GM18498 (cell line): ENCODE results near the gene HNRNPL.
"Not testable (repeated sequence)": the region's sequence is repeated elsewhere in the genome, so short reads cannot be mapped to it uniquely, and the experiment has no call there.

Source experiments
- ATAC-seq: cut with Tn5 transposase; IDR thresholded peaks from one replicate; pipeline ENCODE4 v1.9.1; 2021; ENCODE audit warnings: mild to moderate bottlenecking, moderate library complexity; ENCODE audit not compliant: unreplicated experiment

The HNRNPL gene

DNA sequence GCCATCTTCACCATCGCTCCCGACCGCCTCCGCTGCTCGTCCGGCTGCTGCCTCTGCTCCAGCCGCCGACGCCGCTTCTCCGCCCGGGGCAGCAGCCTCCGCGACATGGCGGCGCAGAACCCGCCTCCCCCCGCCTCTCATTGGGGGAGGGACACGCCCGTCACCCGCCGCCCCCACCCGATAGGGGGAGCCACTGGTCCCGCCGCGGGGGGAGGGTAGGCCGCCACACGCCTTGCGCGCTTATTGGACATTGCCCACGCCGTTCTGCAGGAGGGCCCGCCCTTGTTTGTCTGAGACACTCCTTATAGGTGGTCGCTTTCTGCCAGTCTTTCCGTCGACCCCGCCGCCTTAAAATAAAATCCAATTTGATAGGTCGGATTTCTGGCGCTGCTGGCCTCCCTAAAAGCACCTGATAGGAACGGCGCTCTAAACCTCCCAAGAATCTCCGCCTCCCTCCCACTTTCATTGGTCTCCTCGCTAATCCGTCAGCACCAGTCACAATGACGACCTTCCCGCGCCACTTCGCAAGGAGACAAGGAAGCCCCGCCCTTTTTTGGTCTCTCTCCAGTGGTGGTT, at the start of gene HNRNPL:
TSS of gene HNRNPL (minus strand) at position 127 of the 576 bp plus-strand sequence. CDS start at position 107, 20 bp downstream.
- ATAC-seq: peak; percentile 58

GRCh38 chr19:38898788-38899446, 49.1 kb upstream of the HNRNPL start:
- no peak for ATAC-seq

DNA sequence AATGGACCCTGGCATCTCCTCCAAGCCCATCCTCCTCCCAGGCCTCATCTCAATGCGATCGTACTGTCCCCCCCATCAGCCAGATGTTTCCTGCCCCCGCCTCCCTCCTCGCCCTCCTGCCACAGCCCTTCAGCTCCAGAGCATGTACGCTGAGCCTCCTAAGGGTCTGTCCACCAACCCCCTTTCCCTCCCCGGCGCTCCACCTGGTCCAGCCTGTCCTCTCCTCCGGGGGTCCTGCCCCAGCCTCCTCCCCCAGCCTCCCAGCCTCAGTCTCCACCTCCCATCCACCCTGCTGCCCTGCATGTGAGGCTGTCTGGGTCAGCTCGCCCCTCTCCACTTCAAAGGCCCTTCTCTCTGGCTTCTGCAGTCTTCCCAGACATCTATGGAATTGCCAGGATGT, 45.2 kb upstream of the HNRNPL start:
- ATAC-seq: no peak

- no peak for ATAC-seq
These were observed 43.6 kb upstream of the HNRNPL start for GRCh38 chr19:38893341-38893771.

- ATAC-seq: no peak
These were observed 43.1 kb upstream of the HNRNPL start for GRCh38 chr19:38892841-38893240.

DNA sequence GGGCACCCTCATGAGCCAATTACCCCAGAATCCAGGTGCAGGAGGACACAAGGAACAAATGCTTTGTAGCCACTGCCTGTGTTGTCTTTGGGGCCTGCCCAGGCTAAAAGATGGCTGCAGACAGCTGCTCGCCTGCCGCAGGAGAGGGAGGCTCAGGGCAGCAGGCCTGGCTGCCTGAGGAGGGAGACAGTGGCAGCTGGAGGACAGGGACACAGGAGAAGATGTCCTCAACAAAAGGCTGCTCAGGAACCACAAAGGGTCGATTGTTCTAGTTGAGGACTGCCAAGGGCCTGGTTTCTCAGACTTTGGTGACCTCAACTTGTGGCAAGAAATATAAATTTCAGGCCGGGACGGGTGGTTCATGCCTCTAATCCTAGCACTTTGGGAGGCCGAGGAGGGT, 42.0 kb upstream of the HNRNPL start:
- ATAC-seq: no peak

DNA sequence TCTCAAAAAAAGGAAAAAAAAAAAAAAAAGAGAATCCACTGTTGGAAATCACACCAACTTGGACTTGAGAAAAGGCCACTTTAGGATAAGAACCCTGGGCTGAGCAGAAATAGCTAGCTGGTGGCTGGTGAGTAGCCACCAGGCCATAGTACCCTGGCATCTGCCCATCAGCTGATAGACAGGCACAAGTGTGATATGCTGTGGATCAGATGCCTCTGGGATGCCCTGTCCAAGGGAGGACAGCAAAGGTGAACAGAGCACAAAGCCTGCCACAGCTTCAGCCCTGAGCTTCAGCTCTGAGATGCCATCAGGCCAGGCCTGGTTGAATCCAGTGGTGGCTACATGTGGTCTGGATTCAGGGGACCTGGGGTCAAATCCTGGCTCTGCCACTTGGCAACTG, 40.9 kb upstream of the HNRNPL start:
- ATAC-seq: no peak

GRCh38 chr19:38889803-38890202, 40.0 kb upstream of the HNRNPL start:
- no peak for ATAC-seq

DNA sequence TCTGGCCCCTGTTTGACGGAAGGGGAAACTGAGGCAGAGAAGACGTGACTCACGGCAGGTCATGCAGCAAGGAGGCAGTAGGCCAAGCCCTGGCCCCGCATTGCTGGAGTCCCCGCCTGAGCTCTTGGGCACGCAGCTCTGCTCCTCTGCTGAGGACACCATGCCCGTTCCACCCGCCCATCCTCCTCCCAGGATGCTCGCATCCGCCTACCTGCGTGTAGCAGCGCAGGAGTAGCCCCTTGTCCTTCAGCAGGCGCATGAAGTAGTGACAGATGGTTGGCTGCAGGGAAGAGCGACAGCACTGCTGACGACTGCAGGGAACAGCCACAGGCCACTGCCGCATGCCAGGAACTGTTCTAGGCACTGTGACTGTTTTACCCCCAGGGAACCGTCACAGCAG, 39.1 kb upstream of the HNRNPL start:
- ATAC-seq: no peak

DNA sequence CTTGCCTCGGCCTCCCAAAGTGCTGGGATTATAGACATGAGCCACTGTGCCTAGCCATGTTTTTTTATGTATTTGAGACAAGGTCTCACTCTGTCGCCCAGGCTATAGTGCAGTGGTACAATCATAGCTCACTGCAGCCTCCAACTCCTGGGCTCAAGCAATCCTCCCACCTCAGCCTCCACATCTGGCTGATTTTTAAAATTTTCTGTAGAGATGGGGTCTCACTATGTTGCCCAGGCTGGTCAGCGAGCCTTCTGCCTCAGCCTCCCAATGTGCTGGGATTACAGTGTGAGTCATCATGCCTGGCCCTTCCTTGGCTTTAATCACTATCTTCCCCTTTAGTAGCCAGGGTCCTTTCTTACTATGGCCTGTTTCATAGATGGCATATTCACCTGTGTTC, 34.9 kb upstream of the HNRNPL start:
- ATAC-seq: not testable (repeated sequence)

DNA sequence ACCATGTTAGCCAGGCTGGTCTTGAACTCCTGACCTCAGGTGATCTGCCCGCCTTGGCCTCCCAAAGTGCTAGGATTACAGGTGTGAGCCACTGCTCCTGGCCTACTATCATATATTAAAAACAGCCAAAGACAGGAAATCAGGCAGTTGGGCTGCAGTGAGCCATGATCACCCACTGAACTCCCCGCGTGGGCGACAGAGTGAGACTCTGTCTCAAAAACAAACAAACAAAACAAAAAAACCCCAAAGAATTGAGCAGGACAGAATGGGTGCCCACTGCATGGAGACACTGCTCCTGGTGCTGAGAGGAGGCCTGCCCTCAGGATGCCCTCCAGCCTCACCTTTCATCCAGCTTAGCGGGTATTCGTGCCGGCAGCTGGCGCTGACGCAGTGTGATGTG, 33.5 kb upstream of the HNRNPL start:
- ATAC-seq: no peak

GRCh38 chr19:38880882-38881609, 31.3 kb upstream of the HNRNPL start:
- ATAC-seq: no peak

DNA sequence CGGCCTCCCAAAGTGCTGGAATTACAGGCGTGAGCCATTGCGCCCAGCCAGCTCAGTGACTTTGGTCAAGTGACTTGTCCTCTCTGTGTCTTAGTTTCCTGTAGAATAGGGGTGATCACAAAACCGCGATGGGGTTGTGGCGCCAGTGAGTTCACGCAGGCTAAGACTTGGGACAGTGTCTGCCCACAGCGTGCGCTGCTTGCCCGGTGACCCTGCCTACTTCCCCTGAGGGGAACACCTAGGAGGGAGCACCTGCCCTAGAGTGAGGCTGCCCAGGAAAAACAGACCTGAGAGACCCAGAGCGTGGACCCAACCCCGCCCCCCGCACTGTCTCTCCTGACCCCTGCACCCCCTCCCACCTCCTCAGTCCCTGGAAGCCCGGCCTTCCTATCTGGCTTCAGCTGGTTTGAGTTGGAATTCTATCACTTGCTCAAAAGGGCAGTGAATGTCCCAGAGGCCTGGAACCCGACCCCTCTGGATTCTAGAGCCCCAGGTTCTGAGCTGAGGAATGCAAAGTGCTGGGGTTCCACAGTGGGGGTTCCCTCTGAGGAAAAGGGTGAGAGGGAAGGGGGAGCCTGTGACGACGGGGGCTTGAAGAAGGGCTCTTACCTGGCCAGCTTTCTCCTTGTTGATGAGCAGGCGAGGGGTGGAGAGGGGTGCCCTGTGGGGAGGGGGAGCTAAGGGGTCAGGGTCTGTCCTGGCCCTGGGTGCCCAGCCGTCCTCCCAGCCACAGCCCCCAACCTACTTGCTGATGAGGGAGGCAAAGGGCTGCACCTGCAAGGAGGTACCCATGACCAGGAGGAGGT, 30.5 kb upstream of the HNRNPL start:
- no peak for ATAC-seq

DNA sequence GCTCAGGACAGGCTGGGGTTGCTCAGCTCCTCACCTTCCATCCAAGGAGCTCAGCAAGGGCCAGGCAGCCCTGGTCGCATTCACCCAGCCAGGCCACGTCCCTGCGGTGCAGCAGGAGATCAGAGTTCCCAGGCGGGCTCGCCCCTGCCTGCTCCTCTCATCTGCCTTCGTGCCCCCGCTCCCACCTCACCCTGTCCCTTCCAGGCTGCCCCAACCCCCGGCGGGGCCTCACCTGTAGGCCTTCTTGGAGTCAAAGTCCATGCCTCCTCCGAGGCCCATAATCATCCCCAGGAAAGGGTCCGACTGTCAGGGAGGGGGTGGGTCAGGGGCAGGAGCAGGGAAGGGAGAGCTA, 29.6 kb upstream of the HNRNPL start:
- ATAC-seq: no peak

GRCh38 chr19:38878575-38879399, 29.0 kb upstream of the HNRNPL start:
- ATAC-seq: no peak

DNA sequence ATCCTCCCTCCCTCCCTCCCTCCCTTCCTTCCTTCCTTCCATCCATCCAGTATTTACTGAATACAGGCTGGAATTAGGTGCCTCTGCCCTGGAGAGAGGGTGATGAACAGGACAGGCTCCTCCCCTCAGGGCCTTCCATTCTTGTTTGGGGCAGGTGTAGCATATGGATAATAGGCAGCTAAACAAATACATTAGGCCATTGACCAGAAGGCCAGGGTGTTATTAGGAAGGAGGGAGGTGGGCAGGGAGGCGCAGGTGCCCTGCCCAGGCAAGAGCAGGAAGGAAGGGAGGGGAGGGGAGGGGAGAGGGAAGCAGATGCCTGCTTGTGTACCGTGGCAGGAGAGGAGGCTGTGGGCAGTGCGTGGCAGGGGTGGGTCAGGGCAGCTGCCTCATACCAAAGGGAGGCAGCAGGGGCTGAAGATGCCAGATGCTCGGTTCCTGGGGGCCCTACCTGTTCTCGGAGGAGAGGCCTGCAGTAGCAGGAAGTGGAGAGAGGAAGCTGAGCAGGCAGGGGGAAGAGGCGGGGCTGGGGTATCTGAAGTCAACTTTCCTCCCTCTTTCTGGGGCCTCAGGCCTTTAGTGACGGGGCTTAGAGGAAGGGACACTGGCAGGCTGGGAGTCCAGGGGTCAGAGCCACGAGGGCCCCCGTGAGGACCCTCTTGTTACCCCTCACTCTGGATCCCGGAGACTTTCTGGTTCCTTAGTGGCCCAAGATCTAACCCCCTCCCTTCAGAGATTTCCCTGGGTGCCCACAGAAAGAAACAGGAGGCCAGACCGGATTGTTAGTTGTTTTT, 28.2 kb upstream of the HNRNPL start, which contains the start of gene RINL:
TSS of gene RINL (minus strand) at position 495 of the 794 bp plus-strand sequence. CDS start 1,533 bp downstream, outside the sequence.
- ATAC-seq: peak; percentile 62

DNA sequence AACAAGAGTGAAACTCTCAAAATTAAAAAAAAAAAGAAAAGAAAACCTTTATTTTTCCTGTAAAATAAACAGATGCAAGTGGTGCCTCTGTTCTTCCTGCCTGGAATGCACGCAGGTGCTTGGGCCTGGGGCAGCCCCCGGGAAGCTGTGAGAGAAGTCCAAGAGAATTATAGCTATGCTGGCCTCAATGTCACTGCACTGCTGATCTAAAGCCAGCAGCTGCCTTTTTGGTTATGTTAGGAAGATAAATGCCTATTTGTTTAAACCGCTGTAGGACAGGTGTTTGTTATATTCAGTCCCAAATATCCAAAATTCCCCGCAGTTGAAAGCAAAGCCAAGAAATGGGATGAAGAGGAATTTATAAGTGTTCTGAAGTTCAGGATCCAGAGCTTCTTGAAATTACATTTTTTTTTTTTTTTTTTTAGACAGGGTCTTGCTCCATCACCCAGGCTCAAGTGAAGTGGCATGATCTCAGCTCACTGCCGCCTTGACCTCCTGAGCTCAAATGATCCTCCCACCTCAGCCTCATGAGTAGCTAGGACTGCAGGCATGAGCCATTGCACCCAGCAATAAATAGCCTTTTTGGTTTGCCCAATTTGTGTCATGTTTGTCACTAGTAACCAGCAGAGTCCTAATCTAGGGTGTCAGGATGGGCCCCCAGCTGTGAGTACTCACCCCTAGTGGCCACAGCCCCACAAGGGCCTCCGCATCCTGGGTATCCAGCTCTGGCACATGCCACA, 26.0 kb upstream of the HNRNPL start:
- no peak for ATAC-seq

GRCh38 chr19:38873400-38873799, 23.6 kb upstream of the HNRNPL start:
- ATAC-seq: not testable (repeated sequence)

GRCh38 chr19:38870612-38871011, 20.8 kb upstream of the HNRNPL start:
- no peak for ATAC-seq
